Cerebellar cortex (tissue), 1 donor: ENCODE measurements around the gene AGAP1.

Experiments used
- DNase-seq: peaks from one replicate; pipeline ENCODE4 v3.0.0-alpha.2; 2015; ENCODE audit warnings: low spot score

AGAP1 gene

GRCh38 chr2:235665661-235666212 is 171.9 kb downstream of the AGAP1 start:
- DNase-seq = peak; percentile 63

DNA sequence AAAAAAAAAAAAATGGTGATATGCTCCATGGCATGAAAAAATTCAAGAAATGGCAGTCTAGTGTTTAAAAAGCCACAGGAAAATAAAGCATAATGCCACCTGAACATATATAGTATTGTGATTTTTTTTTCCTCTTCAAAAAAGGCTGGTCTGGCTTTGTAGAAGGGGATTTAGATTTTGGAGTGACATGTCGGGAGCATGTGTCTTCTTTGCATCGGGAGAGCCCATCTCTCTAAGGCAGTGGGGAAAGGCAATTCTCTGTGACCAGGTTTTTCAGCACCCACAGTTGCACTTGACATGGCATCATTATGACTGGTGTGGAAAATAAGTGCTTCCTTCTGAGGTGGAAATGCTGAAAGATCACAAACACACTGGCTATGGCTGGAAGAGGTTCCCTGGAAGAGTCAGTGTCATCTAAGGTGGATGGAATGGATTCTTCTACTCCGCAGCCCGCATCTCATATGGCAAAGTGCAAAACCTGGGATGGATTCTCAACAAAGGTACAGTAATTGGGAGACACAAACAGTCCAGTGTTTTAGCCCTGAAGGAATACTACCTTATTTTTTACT is 172.5 kb downstream of the AGAP1 start:
- DNase-seq = peak; percentile 95

- no peak for DNase-seq
Observed at GRCh38 chr2:235668782-235669181, 174.9 kb downstream of the AGAP1 start.

DNA sequence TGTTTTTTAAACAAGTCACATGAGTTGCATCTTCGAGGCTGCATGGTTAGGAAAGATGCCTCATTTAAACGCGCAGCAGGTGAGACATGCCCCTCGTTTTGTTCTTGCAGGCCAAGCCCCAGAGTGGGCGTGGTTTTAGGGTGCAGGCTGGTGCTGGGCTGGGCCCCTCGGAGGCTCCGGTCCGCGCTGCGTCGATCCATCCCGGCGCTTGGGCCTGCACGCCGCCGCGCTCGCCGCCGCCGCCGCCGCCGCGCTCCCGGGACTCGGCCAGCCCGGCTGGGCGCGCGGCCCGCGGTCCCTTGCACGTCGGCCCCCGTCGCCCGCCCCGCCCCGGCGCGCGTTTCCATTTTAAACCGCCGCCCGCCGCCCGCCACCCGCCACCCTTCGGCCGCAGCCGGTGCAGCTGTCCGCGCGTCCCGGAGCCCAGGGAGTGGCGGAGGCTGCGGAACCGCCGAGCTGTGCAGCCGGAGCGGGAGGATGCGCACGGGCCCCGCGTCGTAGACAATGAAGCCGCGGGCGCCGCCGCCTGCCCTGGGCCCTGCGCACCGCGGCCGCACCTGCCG is 175.5 kb downstream of the AGAP1 start:
- peak; percentile 65 for DNase-seq

DNA sequence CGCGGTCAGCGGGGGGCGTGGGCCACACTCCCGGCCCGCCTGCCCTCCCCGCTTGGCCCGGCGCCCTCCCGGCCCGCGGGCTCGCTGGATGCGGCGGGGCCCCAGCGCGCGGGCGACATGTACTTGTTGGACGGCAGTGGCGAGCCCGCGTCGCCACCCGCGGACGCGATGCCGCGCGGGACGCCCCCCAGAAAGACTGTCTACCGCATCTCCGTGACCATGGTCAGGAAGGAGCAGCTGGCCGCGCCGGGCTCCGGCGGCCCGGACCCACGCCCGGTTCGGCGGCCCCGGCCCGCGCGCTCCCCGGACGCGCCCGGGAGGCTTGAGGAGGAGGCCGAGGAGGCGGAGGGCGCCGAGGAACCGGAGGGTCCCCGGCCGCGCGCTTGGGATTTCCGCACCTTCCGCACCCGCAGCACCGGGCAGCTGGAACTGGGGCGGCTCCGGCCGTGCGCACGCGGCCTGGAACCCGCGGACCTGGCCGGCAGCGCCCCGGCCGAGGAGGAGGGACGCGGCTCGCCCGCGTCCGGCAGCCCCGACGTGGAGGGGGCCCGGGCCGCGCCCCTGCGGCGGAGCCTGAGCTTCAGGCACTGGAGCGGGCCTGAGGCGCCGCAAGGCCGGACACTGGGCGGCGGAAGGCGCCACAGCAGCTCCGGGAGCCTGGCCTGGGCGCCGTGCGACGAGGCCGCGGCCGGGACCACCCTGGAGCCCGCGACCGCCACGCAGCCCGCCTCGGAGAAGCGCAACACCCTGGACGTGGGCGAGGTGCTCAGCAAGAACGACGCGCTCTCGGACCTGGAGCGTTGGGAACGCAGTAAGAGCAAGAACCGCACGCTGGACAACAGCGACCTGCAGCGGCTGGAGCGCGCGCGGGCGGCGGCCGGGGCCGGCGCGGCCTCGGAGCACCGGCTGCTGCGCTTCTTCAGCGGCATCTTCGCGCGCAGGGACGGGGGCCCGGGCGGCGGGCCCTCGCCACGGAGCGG is 176.4 kb downstream of the AGAP1 start:
- peak; percentile 62 for DNase-seq

GRCh38 chr2:235670974-235671787 is 177.3 kb downstream of the AGAP1 start:
- peak; percentile 56 for DNase-seq

DNA sequence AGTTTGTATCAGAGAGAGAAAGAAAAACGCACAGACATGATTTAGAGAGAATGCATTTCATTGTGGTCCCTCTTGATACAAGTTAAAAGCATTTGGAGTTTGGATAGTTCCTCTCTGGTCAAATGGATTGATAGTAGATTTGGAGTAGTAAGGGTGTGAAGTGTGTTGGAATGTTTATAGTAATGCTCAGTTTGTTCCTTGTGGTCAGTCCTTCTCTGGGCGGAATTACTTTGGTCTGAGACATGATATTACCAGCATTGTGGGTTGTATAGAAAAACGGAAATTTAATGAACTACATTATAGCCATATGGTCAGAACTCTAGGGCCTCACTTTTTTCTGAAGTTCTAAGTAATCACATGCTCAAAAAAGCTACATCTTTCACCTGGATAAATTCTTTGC is 178.9 kb downstream of the AGAP1 start:
- DNase-seq = no peak

DNA sequence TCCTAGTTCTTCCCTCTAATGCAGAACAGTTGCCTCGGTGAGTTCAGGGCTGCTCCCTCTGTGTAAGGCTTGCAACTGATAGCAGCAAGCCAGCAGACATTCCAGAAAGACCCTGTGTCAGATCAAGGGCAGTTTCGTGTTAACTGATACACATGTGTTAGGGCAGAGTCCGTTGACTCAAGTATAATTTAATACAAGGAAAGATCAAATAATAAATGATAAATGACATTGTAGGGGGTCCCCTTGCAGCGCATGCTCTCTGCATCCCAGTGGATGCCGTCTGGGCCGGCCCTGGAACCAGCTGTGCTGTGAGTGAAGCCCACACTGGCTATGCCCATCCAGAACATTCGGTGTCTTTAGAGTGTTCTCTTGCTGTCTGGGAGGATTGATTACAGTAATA is 180.3 kb downstream of the AGAP1 start:
- no peak for DNase-seq

DNA sequence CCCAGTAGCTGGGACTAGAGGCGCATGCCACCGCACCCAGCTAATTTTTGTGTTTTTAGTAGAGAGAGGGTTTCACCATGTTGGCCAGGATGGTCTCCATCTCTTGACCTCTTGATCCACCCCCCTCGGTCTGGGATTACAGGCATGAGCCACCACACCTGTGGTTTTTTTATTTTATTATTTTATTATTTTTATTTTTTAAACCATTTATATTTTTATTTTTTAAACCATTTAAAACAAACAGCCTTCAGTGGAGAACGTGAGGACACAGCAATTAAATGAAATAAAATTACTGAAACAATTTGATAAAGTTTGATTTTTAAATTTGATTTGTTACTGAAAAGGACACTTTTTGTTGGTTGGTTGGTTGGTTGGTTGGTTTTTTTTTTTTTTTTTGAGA is 181.0 kb downstream of the AGAP1 start:
- DNase-seq = no peak

DNA sequence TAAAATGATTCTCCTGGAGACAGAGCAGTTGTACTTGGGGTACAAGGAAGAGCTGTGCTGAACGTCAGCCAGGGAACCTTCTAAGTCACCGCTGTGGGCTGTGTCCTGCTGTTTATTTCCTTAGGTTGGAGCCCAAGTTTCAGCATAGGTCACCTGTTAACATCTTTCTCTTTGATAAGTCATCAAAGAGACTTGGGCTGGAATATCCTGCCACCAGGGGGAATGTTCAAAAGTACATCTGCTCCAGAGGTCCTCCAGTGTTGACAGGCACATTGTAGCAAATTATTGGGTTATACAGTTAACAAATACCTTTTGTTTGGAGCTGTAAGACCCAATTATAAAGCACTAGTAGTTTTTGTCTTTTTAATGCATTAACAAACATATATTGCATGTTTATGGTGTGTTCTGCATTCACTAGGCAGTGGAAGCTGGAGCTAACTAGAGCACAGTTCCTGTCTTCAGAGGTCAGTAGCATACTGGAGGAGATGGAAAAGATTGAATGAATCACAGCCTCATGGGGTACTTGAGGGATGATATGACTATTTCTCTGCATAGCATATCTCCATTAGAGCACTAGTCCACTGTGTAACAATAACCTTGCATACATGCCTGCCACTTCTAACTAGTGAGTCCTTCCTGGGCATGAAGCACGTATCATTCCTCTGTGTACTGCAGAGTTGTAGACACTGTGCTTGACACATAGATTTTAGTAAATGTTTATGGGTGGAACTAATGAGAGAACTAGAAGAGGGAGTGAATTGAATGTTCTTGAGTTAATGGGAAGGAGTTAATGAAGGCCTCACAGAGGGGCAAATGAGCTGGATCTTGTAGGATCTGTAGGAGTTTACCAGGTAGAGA is 182.1 kb downstream of the AGAP1 start:
- DNase-seq = no peak

DNA sequence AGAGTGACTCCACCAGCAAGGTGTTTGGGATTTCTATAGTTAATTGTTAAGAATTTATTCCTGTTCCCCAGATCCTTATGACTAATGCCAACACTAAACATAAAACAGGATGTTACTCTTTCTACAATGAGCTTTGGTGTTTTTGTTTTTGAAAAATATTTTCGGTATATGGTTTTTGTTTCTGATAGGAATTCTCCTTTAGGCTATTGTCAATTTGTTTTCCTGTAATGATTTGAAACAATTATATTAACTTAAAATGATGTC is 182.6 kb downstream of the AGAP1 start:
- no peak for DNase-seq

GRCh38 chr2:235677276-235677788 is 183.5 kb downstream of the AGAP1 start:
- no peak for DNase-seq

GRCh38 chr2:235677937-235678336 is 184.1 kb downstream of the AGAP1 start:
- peak; percentile 62 for DNase-seq

DNA sequence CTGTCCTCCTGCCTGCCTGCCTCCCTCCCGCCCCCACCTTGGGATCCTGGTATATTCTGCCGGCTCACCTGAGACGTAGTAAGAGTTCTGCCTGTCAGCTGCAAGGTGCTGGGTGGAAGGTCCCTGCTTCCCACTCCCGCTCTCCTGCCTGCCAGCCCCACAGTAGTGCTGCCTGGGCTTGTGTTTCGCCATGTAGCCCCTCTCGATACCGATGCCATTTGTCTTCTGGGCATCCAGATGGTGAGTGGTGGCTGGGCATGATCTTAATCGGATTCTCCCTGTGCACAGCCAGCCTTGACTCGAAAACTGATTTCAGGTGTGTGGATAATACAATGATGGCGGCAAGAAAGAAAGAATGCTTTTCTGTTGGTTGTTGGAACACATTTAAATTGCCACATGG is 184.9 kb downstream of the AGAP1 start:
- DNase-seq = no peak

DNA sequence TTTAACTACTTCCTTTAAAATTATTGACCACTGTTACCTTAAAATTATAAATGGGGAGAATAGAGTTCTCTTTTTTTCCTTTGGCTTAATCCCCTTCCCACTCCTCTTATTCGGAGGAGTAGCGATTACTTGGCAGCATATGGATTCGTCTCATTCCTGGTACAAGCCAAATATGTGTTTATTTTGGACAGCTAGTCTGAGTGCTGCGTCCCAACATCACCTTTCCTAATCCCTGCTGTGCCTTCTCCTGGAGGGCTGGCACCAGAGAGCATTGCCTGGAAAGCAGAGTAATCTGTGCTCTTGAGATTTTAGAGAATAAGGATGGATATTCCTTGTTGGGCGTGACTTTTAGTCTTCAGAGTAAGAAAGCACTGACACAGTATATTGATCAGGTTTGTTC is 185.6 kb downstream of the AGAP1 start:
- no peak for DNase-seq

- DNase-seq = no peak
Observed at GRCh38 chr2:235685024-235685721, 191.3 kb downstream of the AGAP1 start.

DNA sequence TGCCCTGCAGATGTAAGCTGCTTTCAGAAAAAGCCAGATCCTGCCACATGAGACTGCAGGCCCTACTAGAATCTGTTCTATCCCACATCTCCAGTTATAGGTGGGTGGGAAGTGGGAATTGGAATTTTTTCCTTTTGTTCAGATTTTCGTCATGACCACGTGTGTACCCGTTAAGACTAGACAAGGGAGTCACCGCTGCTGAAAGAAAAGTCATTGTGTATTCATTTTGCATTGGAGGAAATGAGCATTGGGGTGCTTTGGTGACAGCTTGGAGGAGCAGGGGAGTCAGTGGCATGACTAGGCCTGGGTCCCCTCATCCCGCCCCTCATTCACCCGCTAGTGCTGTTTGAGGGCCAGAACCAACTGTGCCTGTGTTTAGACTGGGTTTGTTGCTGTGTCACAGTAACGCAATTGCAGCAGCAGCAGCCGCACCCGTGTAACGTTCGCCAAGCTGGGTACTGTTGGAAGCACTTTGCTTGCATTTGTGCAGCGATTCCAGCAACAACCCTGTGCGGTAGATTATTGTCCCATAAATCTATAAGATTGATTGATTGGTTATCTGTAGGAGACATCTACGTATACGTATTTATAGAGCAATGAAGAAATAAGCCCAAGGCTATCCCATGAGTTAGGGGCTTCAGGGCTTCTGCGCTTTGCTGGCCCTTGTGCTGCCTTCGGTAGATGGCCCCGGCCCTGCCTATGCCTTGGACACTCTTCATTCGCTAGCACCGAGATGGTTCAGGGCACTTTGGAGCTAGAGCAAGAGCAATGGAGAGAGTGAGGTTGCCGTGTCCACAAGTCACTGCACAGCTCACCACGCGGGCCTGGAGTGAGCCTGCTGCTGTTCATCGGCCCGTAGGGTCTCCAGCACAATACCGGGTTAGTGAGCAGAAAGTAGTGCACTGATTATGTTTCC is 194.9 kb downstream of the AGAP1 start:
- no peak for DNase-seq

DNA sequence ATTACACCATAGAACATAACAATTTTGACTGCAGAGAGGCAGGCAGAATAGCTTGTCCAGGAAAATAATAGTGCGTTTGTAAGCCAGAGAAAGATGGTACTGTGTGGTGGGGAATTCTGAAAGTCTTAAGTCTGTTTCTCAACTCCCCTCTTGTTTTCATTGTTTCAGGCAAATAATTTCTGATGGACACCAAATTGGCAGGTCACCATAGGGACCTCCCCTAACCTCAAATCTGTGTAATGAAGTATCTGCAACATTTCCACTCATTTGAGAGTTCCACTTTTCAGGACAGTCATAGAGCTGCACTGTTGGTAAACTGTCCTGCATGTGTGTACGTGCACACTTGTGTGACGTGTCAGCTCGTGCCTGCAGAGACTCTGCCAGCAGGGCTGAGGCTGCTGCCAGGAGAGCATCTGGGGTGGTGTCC is 195.6 kb downstream of the AGAP1 start:
- DNase-seq = no peak

DNA sequence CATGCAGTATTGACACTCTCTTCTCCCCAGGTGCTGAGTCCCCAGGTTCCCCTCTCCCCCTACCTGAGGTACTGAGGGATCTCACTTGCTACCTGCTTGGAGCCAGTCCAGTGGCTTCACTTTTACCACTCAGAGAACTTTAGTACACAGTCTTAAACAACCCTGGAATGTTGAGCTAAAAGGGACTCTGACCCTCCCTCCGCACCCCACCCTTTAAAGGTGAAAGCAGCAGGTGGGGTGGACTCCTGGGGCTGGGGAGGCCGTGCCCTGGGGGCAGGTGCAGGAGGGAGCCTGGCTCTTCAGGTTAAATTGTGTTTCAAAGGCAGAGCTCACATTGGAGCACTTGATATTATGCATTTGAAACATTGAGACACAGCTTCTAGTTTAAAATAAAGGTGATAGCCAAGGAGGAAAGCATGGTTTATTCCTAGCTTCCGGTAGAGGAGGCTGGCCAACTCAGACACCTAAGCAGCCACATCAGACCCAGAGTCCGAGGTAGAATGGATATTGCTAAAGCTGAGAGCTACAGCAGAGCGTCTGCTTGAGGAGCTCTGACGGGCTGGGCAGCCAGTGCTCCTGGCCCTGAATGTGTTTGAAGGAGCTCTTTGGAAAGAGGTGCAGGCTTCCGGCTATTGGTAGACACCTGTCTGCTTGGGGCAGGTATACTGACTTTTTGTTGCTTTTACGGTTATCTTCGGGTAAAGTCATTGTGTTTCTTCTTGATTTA is 196.4 kb downstream of the AGAP1 start:
- DNase-seq = no peak
